HG03095 (cell line): ENCODE data around the gene CCNG1.
"Not testable (repeated sequence)": the region's sequence is repeated elsewhere in the genome, so short reads cannot be mapped to it uniquely, and the experiment has no call there.

Source experiments
- ATAC-seq: cut with Tn5 transposase; IDR thresholded peaks from one replicate; pipeline ENCODE4 v1.9.1; 2021; ENCODE audit warnings: moderate library complexity; ENCODE audit not compliant: unreplicated experiment

Gene CCNG1

DNA sequence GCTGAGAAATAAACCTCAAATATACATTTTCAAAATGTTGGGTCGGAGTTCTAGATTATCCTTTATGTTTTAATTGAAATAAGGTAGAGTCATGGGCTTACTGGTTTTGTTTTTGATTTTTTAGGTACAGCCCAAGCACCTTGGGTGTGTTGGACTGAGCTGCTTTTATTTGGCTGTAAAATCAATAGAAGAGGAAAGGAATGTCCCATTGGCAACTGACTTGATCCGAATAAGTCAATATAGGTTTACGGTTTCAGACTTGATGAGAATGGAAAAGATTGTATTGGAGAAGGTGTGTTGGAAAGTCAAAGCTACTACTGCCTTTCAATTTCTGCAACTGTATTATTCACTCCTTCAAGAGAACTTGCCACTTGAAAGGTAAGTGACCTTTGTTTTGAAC lies 3.6 kb downstream of the CCNG1 start:
- no peak for ATAC-seq

GRCh38 chr5:163444526-163444925 lies 7.1 kb downstream of the CCNG1 start:
- no peak for ATAC-seq

- ATAC-seq = no peak
Measured at GRCh38 chr5:163445345-163445744, 8.0 kb downstream of the CCNG1 start.

DNA sequence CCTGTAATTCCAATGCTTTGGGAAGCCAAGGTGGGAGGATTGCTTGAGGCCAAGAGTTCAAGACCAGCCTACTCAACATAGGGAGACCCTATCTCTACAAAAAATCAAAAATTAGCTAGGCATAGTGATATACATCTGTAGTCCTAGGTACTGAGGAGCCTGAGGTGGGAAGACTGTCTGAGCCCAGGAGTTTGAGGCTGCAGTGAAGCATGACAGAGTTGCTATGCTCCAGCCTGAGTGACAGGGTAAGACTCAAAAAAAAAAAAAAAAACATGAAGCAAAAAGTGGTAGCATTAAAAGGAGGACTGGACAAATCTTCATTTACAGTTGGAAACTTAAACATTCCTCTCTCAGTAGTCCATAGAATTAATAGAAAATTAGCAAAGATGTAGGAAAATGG lies 9.8 kb downstream of the CCNG1 start:
- no peak for ATAC-seq

GRCh38 chr5:163447875-163448274 lies 10.5 kb downstream of the CCNG1 start:
- no peak for ATAC-seq

DNA sequence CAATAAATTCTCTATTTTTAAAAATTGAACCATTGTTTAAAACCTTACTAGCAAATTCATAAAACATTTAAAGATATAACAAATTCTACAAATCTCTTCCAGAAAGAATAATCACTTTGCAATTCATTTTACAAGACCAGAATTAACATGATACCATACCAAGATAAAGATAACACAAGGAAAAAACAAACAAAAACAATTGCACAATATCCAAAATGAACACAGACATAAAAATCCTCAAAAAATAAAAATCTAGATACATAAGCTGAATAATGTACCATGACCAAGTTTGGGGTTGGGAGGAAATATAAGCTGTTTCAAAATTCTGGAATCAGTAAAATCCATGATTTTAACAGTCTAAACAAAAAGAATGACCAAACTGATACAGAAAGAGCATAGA lies 11.1 kb downstream of the CCNG1 start:
- ATAC-seq = no peak

GRCh38 chr5:163451489-163451888 lies 14.1 kb downstream of the CCNG1 start:
- no peak for ATAC-seq

GRCh38 chr5:163453705-163454104 lies 16.3 kb downstream of the CCNG1 start:
- no peak for ATAC-seq

- not testable (repeated sequence) for ATAC-seq
Measured at GRCh38 chr5:163455406-163455805, 18.0 kb downstream of the CCNG1 start.

DNA sequence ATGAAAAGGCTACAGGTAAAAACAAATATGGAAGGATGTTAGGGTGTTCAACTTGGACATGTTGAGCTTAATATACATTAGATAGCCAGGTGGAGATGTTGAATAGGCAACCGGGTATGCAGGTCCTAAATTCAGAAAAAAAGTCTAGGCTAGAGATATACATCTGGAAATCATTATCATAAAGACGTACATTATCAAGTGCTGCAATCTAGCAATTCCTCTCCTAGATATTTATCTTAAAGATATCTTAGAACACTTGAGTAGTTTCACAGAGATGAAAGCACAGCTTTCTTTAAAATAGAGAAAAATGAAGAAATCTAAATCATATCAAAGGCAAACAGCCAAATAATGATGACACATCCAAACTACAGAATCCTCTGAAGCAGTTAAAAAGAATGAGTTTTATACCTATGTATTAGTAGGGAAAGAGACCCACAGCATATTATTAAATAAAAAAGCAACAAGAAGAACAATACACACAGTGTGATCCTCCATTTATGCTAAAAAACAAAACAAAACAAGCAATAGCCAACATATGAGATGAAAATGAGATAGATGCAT lies 18.7 kb downstream of the CCNG1 start:
- no peak for ATAC-seq

DNA sequence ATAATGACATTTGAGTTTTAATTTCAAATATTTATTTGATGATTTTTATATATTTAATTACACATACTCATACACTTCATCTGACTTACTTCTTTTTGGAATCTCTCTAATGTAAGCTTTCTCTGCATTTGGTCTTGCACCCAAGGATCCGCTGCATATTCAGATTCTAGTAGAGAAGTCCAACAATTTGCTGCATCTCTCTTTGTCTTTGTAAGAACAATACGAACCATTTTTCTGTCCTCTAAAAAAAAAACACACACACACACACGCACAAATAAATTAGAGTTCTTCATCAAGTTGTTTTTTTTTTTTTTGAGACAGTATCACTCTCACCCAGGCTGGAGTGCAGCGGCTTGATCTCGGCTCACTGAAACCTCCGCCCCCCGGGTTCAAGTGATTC lies 19.4 kb downstream of the CCNG1 start:
- no peak for ATAC-seq

- ATAC-seq = no peak
Measured at GRCh38 chr5:163458778-163459385, 21.5 kb downstream of the CCNG1 start.

DNA sequence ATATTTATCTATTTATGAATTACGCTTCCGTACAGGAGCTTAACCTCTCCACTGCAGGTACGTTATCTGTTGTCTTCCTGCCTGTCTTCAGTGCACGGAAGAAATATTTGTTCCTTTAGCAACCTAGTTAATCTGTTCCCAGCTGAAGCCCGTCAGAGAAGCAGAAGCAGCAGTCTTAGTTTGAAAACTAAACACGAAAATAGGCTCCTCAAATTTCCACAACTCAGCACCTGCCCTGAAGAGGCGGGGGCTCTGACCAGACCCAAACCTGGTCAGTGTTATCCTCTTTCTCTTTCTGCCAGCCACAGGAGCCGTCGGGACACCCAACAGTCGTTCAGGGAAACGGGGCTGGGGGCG lies 22.0 kb downstream of the CCNG1 start:
- peak; percentile 2 for ATAC-seq

DNA sequence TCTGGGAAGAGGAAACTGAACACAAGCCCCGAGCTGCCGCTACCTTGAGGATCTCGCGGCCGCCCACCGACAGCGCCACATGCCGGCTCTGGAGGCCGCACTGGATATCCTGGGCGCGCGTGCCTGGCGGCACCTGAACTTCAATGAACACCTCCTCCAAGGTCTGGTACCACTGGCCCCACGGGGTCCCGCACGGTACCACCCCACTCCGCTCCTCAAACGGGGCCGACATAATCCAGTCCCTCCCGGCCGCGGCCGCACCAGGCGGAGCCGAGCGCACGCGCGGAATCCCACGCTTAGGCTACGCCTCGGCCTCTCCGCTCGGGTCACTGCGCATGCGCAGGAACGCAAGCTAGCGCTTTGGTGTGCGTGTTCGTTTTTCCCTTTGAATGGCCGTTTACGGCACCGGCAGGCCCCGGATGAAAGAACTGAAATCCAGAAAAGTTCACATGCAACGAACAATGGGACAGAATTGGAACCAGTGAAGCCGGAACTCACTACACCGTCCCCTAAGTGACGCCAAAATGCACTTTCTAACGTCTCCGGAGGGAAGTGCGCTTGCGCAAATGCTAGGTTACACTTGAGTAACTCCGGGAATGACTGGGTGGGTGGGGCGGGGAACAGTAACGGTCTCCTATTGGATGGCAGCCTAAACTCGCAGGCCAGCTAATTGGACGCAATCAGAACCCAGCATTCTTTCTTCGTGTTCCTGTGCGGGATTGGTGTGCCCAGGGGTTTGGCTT lies 22.6 kb downstream of the CCNG1 start, which contains the start of gene NUDCD2:
TSS of gene NUDCD2 (minus strand) at position 284 of the 743 bp plus-strand sequence. CDS start at position 232, 52 bp downstream.
- peak; percentile 82 for ATAC-seq

DNA sequence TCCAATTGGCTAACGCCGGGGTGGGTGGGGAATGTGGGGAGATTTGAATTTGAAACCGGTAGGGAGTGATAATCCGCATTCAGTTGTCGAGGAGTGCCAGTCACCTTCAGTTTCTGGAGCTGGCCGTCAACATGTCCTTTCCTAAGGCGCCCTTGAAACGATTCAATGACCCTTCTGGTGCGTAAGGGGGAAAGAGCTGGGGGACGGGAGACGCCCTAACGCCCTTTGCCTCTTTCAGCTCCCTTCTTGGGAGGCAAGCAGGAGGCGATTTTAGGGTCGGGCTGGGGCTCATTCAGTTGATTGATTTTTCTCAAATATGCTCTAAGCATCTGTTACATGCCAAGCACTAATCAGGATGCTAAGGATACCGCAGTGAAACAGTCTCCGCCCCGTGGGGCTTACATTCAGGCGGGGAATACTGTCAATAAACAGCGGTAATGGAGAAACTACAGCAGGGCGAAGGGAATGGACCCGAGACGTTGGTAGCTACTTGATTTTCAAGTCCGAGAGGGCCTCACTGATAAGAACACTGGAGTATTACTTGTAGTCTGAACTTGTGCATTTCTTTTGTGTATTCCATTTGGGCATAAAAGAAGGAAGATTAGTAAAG lies 23.3 kb downstream of the CCNG1 start, which contains the start of gene HMMR:
TSS of gene HMMR (plus strand) at position 71 of the 610 bp plus-strand sequence. CDS start at position 132, 61 bp downstream.
- ATAC-seq = no peak

GRCh38 chr5:163463063-163463435 lies 25.7 kb downstream of the CCNG1 start:
- no peak for ATAC-seq

DNA sequence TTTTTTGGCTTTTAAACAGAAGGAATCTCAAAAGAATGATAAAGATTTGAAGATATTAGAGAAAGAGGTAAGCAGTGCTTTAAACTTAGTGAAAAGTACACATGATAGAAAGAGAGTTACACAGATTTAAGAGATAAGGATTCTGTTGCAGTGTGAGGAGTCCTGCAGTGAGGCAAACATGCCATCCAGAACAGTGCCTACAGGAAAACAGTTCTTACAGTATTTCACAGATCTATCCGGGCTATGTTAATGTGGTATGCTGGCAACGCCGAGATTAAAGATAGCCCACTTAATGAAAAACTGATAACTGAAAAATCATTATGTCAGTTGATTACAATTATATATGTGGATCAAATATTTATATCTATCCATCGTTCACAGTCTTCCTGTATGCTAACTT lies 30.3 kb downstream of the CCNG1 start:
- no peak for ATAC-seq

- ATAC-seq = no peak
Measured at GRCh38 chr5:163473635-163474243, 36.3 kb downstream of the CCNG1 start.

DNA sequence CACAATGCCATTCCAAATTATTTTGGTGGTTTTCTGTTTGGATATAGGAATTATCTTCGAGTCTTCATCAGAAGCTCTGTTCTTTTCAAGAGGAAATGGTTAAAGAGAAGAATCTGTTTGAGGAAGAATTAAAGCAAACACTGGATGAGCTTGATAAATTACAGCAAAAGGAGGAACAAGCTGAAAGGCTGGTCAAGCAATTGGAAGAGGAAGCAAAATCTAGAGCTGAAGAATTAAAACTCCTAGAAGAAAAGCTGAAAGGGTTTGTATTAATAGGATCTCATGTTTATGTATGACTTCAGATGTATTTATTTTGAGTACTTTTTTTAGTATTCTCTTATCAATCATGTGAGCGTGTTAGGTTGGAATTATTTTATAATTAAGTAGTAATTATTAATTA lies 38.0 kb downstream of the CCNG1 start:
- no peak for ATAC-seq

GRCh38 chr5:163478126-163478981 lies 41.0 kb downstream of the CCNG1 start:
- no peak for ATAC-seq

- ATAC-seq = no peak
Measured at GRCh38 chr5:163478982-163479271, 41.5 kb downstream of the CCNG1 start.
